ENCODE measurements around the gene ESRRG. TPM values are rescaled to one million over a fixed set of nuclear protein-coding genes. Genes with fewer than 3 reads are reported as not detected.

The ESRRG gene
- total RNA-seq = 0.05 TPM in 1 of 2 replicates, not detected in the other

- DNase-seq = peak; percentile 0
These were observed at the start of gene ESRRG for GRCh38 chr1:216723274-216723780. TSS of gene ESRRG (minus strand) at chr1:216723429. CDS start at chr1:216723299, 130 bp downstream.

- DNase-seq = no peak
These were observed 48.7 kb upstream of the ESRRG start for GRCh38 chr1:216771922-216772321.

GRCh38 chr1:216766633-216767327 is 43.6 kb upstream of the ESRRG start:
- no peak for DNase-seq

- DNase-seq = no peak
These were observed 42.4 kb upstream of the ESRRG start for GRCh38 chr1:216765346-216766300.

GRCh38 chr1:216758161-216758560 is 34.9 kb upstream of the ESRRG start:
- DNase-seq = no peak

- no peak for DNase-seq
These were observed 33.9 kb upstream of the ESRRG start for GRCh38 chr1:216757110-216757509.

GRCh38 chr1:216750961-216751360 is 27.7 kb upstream of the ESRRG start:
- no peak for DNase-seq

GRCh38 chr1:216750031-216750627 is 26.9 kb upstream of the ESRRG start:
- peak; percentile 6 for DNase-seq

- DNase-seq = no peak
These were observed 26.0 kb upstream of the ESRRG start for GRCh38 chr1:216749232-216749631.

- no peak for DNase-seq
These were observed 19.4 kb upstream of the ESRRG start for GRCh38 chr1:216742625-216743024.

GRCh38 chr1:216740331-216740730 is 17.1 kb upstream of the ESRRG start:
- DNase-seq = no peak

- DNase-seq = no peak
These were observed 16.6 kb upstream of the ESRRG start for GRCh38 chr1:216739793-216740192.

- DNase-seq = no peak
These were observed 8.9 kb upstream of the ESRRG start for GRCh38 chr1:216732121-216732520.

GRCh38 chr1:216731562-216731961 is 8.3 kb upstream of the ESRRG start:
- DNase-seq = no peak

- no peak for DNase-seq
These were observed 3.2 kb upstream of the ESRRG start for GRCh38 chr1:216726435-216726834.

- DNase-seq = no peak
These were observed 408 bp downstream of the ESRRG start for GRCh38 chr1:216722821-216723220.

GRCh38 chr1:216721863-216722262 is 1.4 kb downstream of the ESRRG start:
- DNase-seq = no peak

GRCh38 chr1:216721062-216721461 is 2.2 kb downstream of the ESRRG start:
- no peak for DNase-seq

GRCh38 chr1:216711712-216712111 is 11.5 kb downstream of the ESRRG start:
- no peak for DNase-seq

GRCh38 chr1:216710598-216711333 is 12.5 kb downstream of the ESRRG start:
- DNase-seq = no peak

- DNase-seq = no peak
These were observed 13.2 kb downstream of the ESRRG start for GRCh38 chr1:216710055-216710454.

GRCh38 chr1:216705676-216706075 is 17.6 kb downstream of the ESRRG start:
- no peak for DNase-seq

Data from dermis blood vessel endothelial cell (primary cell).